ENCODE measurements around the gene PLXNB1. TPM values are rescaled to one million over a fixed set of nuclear protein-coding genes. Genes with fewer than 3 reads are reported as not detected.
A peak's percentile ranks its signal among the peaks of the same experiment; 100 is the strongest.

The PLXNB1 gene
- total RNA-seq, result 1 to 10 TPM; 2.6 to 5.0 TPM
- polyA plus RNA-seq, result under 1 TPM in 1 of 2 donors, not detected in 1; 0.48 TPM

GRCh38 chr3:48429960-48430707, at the start of gene PLXNB1:
TSS of gene PLXNB1 (minus strand) at chr3:48430086. CDS start at chr3:48424611, 5,475 bp downstream.
- H3K27ac Mint-ChIP-seq, result peak within 1 kb of the TSS in 6 of 7 donors; percentile 31 to 79 (median 56)
- peaks cover 5 to 28% (median 18%) of the 10 kb centered on the region in 4 donors for H3K4me1 Mint-ChIP-seq
- ChIA-PET POLR2A (ENCODE audit: partially characterized antibody) (interaction anchor here (1.2 to 2.0 kb wide), 3 partner anchors 10 to 43 kb away, joined by 5 to 8 read pairs (median 8); partner anchors contain the start of genes ATRIP, CCDC51 and TMA7), CTCF (ENCODE audit: partially characterized antibody) (interaction anchor here (0.6 to 9.7 kb wide), 5 partner anchors 10 to 161 kb away, joined by 3 to 381 read pairs (median 4); partner anchors contain the start of genes CCDC51 and TMA7)
- Histone ChIP-seq H3K27ac (ENCODE audit: low read depth, low read length) (peak within 1 kb of the TSS; percentile 11), H3K4me3 (ENCODE audit: low read length in 2 of 2) (peak within 1 kb of the TSS in 1 of 2 donors; percentile 51), H3K4me1 (ENCODE audit: insufficient read depth, low read length) (peaks cover 14% of the 10 kb centered on the region), H3K9me3 (ENCODE audit: control insufficient read depth in 1 of 2, low read length in 2 of 2) (no peaks in the 10 kb centered on the region), H3K36me3 (ENCODE audit: insufficient read depth, low read length) (no peaks in the 10 kb centered on the region), H3K27me3 (ENCODE audit: insufficient read depth, low read length) (no peaks in the 10 kb centered on the region)
- intact Hi-C loops (cut with micrococcal nuclease), result loop anchor here (1.0 kb wide), 1 partner anchor 37 kb away; no protein-coding TSS in a partner anchor
- peaks cover 0 to 9% of the 10 kb centered on the region in 2 donors for H3K36me3 Mint-ChIP-seq
- no peaks in the 10 kb centered on the region for H3K9me3 Mint-ChIP-seq
- no peaks in the 10 kb centered on the region for H3K27me3 Mint-ChIP-seq
- no peak for DNase-seq
- H3K4me3 Mint-ChIP-seq, result peak within 1 kb of the TSS; percentile 68 to 87 (median 76)

- intact Hi-C loops (cut with micrococcal nuclease), result loop anchor here (1.0 kb wide), 3 partner anchors 13 to 33 kb away; partner anchors contain the start of gene ATRIP
- H3K36me3 ChIP-seq (ENCODE audit: insufficient read depth, low read length), result no peaks in the 10 kb centered on the region
- H3K4me1 ChIP-seq (ENCODE audit: insufficient read depth, low read length), result peaks cover 58% of the 10 kb centered on the region
These were observed 49.0 kb upstream of the PLXNB1 start for GRCh38 chr3:48478626-48479555.

GRCh38 chr3:48477959-48478520, 48.2 kb upstream of the PLXNB1 start:
- Histone ChIP-seq H3K4me1 (ENCODE audit: insufficient read depth, low read length) (peaks cover 66% of the 10 kb centered on the region), H3K4me3 (ENCODE audit: low read length in 2 of 2) (peak overlapping the region; percentile 71 to 80), H3K27me3 (ENCODE audit: insufficient read depth, low read length) (no peaks in the 10 kb centered on the region), H3K27ac (ENCODE audit: low read depth, low read length) (peak overlapping the region; percentile 59), H3K36me3 (ENCODE audit: insufficient read depth, low read length) (no peaks in the 10 kb centered on the region), H3K9me3 (ENCODE audit: control insufficient read depth in 1 of 2, low read length in 2 of 2) (no peaks in the 10 kb centered on the region)
- intact Hi-C loops (cut with micrococcal nuclease), result no loop called here
- POLR2A ChIA-PET (ENCODE audit: partially characterized antibody), result interaction anchor here (1.6 to 4.8 kb wide), 7 partner anchors 10 to 79 kb away, joined by 5 to 60 read pairs (median 10); partner anchors contain the start of genes ATRIP and SHISA5
- Mint-ChIP-seq H3K9me3 (no peaks in the 10 kb centered on the region), H3K27ac (peak overlapping the region; percentile 89 to 99 (median 98)), H3K27me3 (no peaks in the 10 kb centered on the region), H3K4me3 (peak overlapping the region; percentile 89 to 97 (median 90)), H3K4me1 (peaks cover 36 to 67% (median 46%) of the 10 kb centered on the region in 4 donors), H3K36me3 (peaks cover 3 to 11% of the 10 kb centered on the region in 2 donors)
- CTCF ChIA-PET (ENCODE audit: partially characterized antibody), result interaction anchor here (2.0 to 11.2 kb wide), 3 partner anchors 12 to 42 kb away, joined by 5 to 83 read pairs (median 19); a partner anchor contains a TSS
- DNase-seq, result no peak

More at GRCh38 chr3:48478626-48479555, 49.0 kb upstream of the PLXNB1 start:
- Mint-ChIP-seq H3K27ac (peak overlapping the region; percentile 89 to 99 (median 98)), H3K9me3 (no peaks in the 10 kb centered on the region), H3K4me1 (peaks cover 31 to 59% (median 40%) of the 10 kb centered on the region in 4 donors), H3K27me3 (no peaks in the 10 kb centered on the region), H3K4me3 (peak overlapping the region; percentile 89 to 97 (median 90)), H3K36me3 (peaks cover 3 to 11% of the 10 kb centered on the region in 2 donors)
- Histone ChIP-seq H3K27ac (ENCODE audit: low read depth, low read length) (peak overlapping the region; percentile 59), H3K4me3 (ENCODE audit: low read length in 2 of 2) (peak overlapping the region; percentile 71 to 80), H3K9me3 (ENCODE audit: control insufficient read depth in 1 of 2, low read length in 2 of 2) (no peaks in the 10 kb centered on the region), H3K27me3 (ENCODE audit: insufficient read depth, low read length) (no peaks in the 10 kb centered on the region)
- CTCF ChIA-PET (ENCODE audit: partially characterized antibody), result interaction anchor here (0.8 to 11.2 kb wide), 5 partner anchors 12 to 43 kb away, joined by 3 to 83 read pairs (median 5); partner anchors contain the start of gene CCDC51
- POLR2A ChIA-PET (ENCODE audit: partially characterized antibody), result interaction anchor here (0.9 to 4.8 kb wide), 15 partner anchors 8 to 78 kb away, joined by 3 to 60 read pairs (median 6); partner anchors contain the start of genes ATRIP, CCDC51, SHISA5 and TMA7
- peak; percentile 81 to 89 (median 85) for DNase-seq

- H3K4me1 Mint-ChIP-seq, result peaks cover 38 to 72% (median 52%) of the 10 kb centered on the region in 4 donors
- POLR2A ChIA-PET (ENCODE audit: partially characterized antibody), result interaction anchor here (0.6 to 4.8 kb wide), 5 partner anchors 8 to 37 kb away, joined by 3 to 60 read pairs (median 3); partner anchors contain the start of genes ATRIP and CCDC51
- no peaks in the 10 kb centered on the region for H3K27me3 Mint-ChIP-seq
- H3K4me3 Mint-ChIP-seq, result peak overlapping the region in 3 of 8 donors; percentile 12 to 97 (median 52)
- CTCF ChIA-PET (ENCODE audit: partially characterized antibody), result interaction anchor here (0.8 to 11.2 kb wide), 6 partner anchors 11 to 81 kb away, joined by 3 to 83 read pairs (median 5); partner anchors contain the start of genes CCDC51 and TMA7
- no peaks in the 10 kb centered on the region for H3K9me3 Mint-ChIP-seq
- Histone ChIP-seq H3K4me3 (ENCODE audit: low read length in 2 of 2) (no peak overlapping the region), H3K27me3 (ENCODE audit: insufficient read depth, low read length) (no peaks in the 10 kb centered on the region), H3K4me1 (ENCODE audit: insufficient read depth, low read length) (peaks cover 76% of the 10 kb centered on the region), H3K27ac (ENCODE audit: low read depth, low read length) (no peak overlapping the region), H3K9me3 (ENCODE audit: control insufficient read depth in 1 of 2, low read length in 2 of 2) (no peaks in the 10 kb centered on the region), H3K36me3 (ENCODE audit: insufficient read depth, low read length) (no peaks in the 10 kb centered on the region)
- H3K27ac Mint-ChIP-seq, result peak overlapping the region in 6 of 7 donors; percentile 56 to 99 (median 94)
- peaks cover 3 to 15% of the 10 kb centered on the region in 2 donors for H3K36me3 Mint-ChIP-seq
- no peak for DNase-seq
- intact Hi-C loops (cut with micrococcal nuclease), result no loop called here
These were observed 46.7 kb upstream of the PLXNB1 start for GRCh38 chr3:48476426-48477053.

GRCh38 chr3:48475188-48475587, 45.3 kb upstream of the PLXNB1 start:
- Mint-ChIP-seq H3K36me3 (peaks cover 3 to 15% of the 10 kb centered on the region in 2 donors), H3K27me3 (no peaks in the 10 kb centered on the region), H3K9me3 (no peaks in the 10 kb centered on the region), H3K27ac (peak overlapping the region in 6 of 7 donors; percentile 63 to 90 (median 82)), H3K4me1 (peaks cover 37 to 74% (median 52%) of the 10 kb centered on the region in 4 donors), H3K4me3 (peak overlapping the region in 1 of 8 donors; percentile 74)
- Histone ChIP-seq H3K27ac (ENCODE audit: low read depth, low read length) (no peak overlapping the region), H3K4me3 (ENCODE audit: low read length in 2 of 2) (no peak overlapping the region), H3K36me3 (ENCODE audit: insufficient read depth, low read length) (no peaks in the 10 kb centered on the region), H3K9me3 (ENCODE audit: control insufficient read depth in 1 of 2, low read length in 2 of 2) (no peaks in the 10 kb centered on the region), H3K27me3 (ENCODE audit: insufficient read depth, low read length) (no peaks in the 10 kb centered on the region), H3K4me1 (ENCODE audit: insufficient read depth, low read length) (peaks cover 84% of the 10 kb centered on the region)
- ChIA-PET POLR2A (ENCODE audit: partially characterized antibody) (interaction anchor here (4.0 to 4.7 kb wide), 2 partner anchors 29 to 30 kb away, joined by 47 to 56 read pairs; partner anchors contain the start of genes ATRIP and SHISA5), CTCF (ENCODE audit: partially characterized antibody) (interaction anchor here (11.2 kb wide), 1 partner anchor 39 kb away, joined by 83 read pairs; no protein-coding TSS in a partner anchor)
- intact Hi-C loops (cut with micrococcal nuclease), result no loop called here
- DNase-seq, result no peak
